COR-L47 (cell line): ENCODE results near the gene C11orf58.

Experiments
- DNase-seq: peaks from one replicate; lab custom pipeline; 2025; lab: John Stamatoyannopoulos, UW

The C11orf58 gene

DNA sequence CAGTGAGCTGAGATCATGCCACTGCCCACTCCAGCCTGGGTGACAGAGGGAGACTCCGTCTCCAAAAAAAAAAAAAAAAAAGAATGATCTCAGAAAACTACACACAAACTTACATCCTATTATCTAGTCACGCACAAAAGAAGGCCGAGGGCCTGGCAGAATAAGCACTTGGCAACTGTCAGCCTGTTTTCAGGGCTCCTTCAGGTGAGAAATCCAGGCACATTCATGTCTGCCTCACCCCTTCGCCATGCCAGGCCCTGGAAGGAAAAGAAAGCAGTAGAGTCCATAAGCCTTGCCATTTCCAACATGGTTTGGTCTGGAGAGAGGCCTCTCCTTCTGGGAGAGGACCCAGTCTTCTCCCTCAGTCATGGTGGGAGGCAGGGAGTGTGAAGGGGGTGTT, 30.9 kb downstream of the C11orf58 start:
- no peak for DNase-seq

DNA sequence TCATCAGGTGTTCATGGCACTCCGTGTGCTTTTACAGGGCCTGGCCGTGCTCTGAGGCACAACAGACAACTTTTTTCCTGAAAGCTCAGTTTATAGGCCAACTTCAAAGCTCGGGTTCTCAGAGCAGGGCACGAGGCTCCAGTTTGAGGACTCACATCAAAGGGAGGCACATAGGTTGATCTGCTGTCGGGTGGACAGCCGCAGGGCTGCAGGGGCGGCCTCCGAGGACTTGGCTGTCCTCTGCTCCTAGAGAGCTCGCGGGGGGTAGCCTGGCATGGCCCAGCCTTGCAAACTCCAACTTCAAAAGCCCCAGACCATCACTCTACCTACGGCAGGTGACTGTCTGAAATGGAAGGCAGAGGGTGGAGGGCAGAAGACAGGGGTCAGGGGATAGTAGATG, 31.6 kb downstream of the C11orf58 start:
- DNase-seq = no peak

DNA sequence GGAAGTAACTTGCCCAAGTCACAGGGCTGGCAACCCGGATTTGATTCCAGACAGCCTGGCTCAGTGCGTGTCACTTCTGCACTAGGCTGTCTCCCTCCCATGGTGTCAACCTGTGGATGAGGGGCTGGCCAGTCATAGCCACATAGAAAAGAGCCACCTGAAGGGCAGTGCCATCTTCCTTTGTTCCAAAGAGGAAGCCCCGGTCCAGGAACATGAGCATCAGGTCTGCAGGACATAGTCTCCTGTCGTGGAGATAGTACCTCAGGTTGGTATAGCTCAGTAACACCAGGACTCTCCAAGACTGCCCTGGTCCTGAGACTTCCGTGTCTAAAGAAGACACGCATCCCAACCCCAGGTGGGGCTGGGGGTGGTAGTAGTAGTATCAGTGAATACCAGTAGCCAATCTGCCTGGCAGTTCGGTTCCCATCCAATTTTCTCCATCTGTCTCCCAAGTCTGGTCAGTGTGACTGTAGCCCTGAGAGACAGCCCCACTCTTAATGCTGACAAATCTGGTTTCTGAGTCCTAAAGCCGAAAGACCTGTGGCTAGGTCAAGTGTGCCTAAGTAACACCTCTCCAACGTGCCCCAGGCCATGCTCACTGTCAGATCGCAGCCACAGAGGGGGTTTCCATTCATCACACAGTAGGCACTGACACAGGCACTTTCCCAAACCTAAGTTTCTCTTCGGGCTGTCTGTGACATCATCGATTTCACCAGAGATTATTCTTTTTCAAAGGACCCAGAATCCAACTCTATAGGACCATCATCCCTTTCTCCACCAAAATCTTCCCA, 33.1 kb downstream of the C11orf58 start:
- no peak for DNase-seq

DNA sequence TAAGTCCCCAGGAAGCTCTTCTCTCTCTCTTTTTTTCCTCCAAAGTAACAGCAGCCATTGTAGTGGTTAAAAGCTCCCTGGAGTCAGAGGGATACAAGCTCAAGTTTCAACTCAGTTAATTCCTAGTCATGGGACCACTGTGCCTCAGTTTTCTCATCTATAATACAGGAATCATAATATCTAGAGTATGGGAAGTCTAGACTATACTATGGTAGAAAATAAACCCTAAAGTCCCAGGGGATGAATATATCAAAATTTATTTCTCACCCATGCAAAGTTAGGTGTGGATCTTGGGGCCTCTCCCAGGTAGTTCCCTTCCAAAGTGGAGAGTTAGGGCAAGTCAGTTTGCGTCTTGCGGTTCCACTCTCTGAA, 33.7 kb downstream of the C11orf58 start:
- no peak for DNase-seq

DNA sequence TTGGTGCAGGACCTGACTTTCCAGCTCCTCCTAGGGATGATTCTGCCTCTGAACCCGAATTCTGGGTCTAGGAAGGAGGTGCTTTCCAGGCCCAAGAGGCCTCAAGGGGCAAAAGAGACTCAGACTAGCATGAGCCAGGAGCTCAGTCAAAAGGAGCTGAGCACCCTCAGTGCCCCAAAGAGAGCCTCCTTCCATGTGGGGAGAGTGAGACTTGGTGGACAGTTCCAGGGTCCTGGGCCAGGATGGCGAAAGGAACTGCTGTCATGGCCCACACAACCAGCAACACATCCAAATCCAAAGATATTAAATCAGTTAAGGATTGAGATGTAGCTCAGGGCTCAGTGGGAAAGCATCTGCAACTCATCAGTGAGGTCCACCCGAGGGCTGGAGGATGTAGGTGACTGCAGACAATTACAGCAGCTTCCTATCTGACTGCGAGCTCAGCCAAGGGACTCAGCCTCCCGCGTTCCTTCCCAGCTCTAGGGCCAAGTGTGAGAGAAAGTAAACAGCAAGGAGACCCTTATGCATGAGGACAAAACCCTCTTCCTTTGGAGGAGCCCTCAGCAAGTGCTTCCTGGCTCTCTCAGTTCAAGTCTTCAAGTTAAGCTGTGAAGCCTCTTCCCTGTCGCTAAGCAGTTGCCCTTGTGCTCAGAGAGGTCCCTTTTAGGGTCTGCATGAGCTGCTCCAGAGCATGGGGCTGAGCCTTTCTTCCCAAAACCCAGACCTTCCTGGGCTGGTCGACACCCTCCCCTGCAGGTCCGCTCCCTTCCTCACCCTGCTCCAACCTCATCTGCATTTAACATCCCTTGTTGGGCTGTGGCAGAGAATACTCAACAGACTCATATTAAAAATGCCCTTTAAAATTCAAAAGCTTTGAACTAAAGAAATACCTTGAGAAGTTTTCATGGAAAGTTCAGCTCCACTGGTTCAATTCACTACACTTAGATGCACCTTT, 35.8 kb downstream of the C11orf58 start:
- no peak for DNase-seq

DNA sequence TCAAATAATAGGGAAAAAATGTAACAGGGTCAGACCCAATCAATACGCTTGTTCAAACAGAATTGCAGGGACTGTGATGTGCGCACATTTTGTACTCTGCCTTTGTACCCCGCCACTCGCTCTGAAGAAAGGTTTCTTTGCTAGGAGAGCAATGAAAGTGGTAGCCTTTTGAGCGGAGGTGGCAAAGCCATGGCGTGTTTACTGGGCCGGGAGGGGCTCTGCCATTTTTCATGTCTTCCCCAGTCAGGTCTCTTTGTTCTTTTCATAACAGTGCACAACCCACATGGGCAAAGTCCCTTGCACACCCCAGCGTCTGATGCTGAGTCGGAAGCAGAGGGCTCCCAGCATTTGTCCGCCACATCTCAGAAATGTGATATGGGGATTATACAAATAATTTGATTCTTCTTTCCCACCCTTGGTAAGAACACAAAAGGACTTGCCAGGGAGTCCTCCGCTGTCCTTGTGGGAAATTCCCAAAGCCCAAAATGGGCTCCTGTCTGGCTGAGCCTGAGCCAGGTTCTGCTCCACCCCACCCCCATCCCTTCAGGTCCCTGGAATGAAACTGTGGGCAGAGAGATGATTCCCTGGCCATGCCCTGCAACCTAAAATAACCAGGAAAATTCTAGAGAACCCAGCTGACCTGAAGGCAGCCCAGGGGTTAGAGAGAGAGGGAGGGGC, 36.6 kb downstream of the C11orf58 start:
- no peak for DNase-seq

DNA sequence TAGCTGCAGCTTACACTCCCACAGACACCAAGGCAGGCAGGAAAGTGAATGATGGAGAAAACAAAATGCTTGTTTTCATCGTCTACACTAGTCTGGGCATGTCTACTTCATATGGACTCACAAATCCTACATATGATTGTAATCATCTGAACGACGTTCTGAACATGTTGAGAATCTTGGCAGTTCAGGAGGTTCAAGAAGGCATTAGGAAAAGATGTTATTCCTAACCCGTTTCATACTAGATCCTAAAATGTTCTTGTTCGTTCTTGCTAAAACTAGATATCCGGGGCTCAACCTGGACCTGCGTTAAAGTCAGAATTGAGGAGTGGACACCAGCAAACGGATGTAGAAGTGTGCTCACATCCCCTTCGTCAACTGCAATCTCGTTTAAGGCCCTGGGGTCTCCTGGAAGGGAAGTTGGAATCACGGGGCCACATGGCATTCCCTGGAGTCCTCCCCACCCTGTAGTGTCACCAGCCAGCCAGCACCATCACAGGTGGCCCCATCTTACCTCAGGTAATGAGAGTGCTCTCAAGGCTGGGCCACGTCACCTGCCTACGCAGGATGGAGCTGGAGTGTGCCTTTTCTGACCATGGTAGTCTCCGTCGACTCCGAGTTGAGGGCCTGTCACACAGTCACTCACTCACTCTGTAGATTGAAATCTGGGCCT, 37.3 kb downstream of the C11orf58 start:
- DNase-seq = no peak

DNA sequence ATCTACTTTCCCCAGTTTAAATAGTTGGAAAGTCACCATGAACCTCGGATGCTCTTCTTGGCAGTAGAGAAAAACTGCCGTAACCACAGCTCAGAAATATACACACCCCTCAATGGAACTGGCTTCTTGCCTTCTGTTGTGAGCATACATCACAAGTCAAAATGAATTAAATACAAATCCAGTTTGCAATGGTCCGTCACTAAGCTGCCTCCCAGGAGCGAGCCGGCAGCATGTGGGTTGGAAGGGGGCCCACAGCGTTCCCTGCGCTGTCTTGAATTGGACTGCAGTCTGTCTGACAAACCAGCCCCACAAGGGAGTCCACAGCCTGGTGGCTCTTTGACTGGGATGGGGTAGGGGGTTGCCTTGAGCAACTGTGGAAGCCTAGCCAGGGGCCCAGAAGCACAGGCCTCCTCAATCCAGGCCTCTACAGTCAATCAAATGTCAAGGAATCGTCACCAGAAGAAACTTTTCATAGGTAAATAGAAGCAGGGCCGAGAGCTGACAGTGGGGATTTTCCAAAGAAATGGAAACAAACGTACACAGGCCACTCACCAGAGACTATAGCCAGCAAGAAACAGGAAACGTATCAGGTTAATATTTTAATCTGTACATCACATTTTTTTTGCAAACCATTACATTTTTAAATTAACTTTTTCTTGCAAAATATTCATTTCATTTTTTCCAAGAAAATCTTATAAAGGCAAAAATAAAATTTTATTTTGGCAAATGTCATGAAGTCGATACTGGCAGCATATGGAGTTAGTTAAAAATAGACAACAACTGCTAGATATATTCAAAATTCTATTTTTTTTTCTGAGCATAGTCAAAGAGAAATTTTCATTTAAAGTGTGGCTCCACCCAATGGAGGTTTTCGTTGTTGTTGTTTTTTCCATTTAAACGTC, 38.5 kb downstream of the C11orf58 start:
- DNase-seq = no peak

DNA sequence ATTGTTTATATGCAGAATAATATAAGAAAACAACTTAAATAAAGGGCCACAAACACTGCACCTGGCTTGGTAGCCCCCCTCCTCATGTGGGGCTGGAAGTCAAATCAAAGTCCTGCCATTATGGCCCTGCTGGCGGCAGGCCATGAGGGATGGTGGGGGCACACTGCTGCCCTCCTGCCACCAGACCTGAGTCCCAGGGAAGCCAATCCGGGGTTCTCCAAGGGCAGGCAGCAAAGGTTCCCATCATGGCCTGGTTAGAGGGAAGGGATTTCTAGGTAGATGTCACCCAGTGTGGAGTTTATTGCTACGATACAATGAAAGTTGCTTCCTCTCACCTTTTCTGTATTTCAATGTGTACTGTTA, 39.1 kb downstream of the C11orf58 start:
- no peak for DNase-seq

DNA sequence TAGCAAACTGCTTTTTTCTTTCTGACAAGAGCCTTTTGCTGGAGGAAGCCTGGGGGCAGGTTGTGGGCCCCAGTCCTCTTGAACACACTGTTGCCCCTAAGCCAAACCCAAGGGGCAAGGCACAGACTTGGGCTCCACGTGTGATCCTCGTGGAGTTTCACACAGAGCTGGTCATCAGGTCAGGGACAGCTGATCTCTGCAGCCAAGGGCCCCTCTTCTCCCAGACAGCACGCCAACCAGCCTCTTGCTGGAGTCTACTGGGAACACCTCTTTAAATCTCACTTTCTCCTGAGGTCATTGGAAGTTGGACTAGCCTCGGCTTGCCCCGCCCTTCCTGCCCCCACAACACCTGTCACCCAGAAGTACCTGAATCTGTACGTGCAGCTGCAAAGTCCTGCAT, 39.8 kb downstream of the C11orf58 start:
- DNase-seq = no peak

DNA sequence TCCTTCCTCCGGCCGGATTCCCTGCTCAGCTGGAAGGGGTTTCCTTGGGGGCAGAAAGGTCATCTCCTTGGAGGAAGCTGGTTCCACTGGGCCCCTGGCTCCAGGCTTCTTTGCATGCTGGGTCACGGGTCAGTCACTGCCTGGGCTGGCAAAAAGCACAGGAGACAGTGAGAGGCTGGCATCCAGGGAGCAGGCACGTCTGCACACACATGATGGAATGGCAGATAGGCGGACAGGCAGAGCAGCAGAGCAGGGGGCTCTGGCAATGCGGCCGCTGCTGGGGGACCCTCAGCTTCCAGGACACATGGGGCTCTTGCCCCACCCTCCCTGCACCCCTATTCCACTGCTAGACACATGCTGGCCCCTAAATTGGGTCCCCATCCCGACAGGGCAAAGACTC, 40.4 kb downstream of the C11orf58 start:
- DNase-seq = no peak

DNA sequence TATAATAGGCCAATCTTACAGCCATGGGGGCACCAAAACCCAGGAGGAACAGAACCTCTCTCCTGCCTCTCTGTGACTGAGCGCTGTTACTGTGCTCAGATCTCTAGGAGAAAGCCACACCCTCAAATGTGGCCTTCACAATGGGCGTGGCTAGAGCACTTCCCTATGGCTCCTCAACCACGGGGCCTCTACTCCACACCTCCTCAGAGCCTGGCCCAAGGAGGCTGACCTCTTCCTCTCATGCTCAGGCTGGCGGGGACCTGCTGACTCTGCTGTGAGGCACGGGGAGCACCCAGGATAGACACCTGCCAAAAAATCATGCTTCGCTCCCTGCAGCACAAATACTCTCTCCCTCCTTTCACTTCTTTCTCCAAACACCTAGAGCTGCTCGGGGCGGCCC, 41.0 kb downstream of the C11orf58 start:
- DNase-seq = no peak

DNA sequence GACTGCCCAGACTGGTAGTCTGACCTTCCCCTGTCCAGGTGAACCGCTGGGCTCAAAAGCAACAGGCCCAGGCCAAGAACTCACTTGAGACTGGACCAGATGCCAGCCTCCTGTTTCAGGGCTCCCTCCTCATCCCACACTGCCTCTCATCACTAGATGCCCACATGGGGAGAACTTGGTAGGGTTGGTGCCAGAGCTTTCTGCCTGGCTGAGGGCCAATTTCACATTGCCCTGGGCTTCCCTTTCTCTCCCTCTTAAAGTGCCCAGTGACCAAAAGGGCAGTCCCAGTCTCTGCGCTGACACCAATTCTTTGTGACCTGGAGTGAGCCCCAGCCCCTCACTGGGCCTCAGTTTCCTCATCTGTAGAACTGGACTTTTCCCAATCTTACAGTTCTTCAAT, 41.7 kb downstream of the C11orf58 start:
- DNase-seq = no peak

DNA sequence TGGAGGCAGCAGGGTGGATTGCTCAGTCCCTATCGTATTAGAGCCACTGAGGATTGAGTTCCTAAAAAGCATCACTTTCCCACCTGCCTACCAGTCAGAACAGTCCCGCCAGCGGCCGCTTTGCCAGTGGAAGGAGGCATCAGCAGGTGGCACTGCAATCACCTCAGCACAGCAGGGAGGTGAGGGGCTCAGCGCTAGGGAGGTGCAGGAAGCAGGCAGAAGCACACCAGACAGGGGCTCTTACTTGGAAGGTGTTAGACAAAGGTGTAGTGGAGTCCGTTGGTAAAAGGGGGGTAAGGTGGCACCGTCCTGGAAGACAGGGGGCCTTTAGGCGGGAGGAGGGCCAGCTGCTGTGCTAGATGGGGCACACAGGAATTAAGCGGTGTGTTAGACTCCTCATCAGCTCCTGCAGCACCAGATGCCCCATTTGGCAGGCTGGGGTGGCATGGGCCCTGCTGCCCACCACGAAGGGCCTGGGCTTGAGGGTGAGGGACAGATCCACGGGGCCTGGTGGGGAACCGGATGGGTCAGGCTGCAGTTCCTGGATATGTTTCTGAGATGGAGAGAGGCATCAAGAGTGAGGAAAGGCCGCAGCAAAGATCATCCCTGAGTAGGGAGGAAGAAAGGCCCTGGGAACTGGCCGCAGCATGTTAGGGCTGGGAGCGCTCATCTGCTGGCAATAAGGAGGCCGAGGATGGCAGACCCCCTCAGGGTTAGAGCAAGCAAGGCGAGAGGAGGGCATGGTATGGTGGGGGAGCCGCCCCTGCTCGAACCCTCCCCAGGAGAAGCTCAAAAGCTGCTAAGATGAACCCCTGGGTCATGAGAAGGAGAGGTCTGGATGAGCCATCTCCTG, 42.5 kb downstream of the C11orf58 start:
- DNase-seq = no peak

DNA sequence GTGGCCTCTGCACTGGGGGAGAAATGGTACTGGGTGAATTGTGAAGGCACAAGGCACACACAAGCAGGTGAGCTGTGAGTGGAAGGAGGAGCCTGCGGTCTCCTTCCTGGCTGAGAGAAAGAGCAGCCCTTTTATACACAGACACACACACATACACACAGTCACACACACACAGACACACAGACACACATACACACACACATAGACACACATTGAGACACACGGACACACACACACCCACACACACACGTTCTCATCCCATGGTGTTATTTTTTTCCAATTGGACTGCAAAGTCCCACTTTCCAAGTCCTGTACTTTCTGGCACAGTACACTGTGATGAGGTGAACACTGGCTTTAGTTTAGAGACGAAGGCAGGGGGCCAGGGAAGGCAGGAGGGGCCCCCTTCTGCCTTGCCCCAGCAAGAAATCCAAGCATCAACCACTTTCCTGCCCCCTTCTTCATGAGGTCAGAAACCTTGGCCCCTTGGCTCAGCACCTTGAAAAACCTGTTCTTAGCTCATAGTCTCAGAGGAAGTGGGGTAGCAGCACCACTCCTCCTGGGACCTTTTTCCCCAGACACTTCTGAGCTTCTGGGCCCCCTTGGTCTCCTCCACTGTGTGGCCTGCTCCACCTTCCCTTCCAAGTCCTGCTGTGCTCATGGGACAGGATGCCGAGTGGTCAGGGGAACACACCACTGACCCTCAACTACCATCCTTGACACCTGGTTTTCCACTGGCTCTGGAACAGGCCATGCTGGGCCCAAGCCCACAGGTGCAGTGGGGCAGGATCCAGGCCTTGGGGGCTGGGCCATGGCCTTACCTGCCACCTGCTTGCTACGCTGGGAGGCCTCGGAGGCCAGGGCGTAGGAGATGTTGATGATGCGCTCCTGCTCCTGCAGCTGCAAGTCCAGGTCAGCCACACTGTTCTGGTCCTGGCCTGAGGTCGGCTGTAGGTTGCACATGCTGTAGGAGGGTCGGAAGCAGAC, 43.8 kb downstream of the C11orf58 start:
- no peak for DNase-seq

DNA sequence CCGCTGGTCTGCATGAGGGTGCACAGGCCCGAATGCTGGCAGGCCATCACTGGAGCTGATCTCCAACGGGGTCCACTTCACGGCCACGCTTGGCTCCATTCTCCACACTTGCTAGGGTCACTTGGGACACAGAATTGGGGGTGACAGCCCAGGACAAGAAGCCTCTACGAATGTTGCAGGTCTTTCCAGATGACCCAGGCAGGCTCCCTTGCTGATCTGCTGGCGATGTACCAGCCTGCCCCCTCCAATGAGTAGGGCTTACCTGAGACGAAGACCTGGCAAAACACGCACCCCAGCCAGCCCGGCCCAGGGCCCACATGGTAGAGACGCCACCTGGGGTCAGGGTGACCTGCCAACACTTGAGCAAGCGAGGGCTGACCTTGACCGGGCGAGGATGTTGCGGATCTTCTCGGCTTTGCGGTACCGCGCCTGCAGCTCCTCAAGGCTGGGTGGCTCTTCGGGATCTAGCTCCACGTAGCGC, 44.9 kb downstream of the C11orf58 start:
- no peak for DNase-seq

DNA sequence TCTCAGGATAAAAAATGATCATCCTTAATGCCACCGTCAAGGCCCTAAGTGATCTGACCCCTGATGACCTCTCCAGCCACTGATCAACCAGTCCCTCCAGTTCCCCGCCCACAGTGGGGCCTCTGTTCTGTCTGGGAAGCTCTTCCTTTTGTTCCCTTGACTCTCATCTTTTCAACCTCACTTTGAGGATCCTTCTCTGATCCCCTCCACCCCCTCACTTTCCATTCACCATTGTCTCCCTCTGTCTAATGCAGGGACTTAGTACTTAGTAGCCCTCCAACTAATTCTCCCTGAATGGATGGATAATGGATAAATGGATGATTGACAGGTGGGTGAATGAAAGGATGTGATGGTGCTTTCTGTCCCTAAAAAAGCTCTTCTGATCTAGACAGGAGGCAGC, 45.6 kb downstream of the C11orf58 start:
- no peak for DNase-seq

DNA sequence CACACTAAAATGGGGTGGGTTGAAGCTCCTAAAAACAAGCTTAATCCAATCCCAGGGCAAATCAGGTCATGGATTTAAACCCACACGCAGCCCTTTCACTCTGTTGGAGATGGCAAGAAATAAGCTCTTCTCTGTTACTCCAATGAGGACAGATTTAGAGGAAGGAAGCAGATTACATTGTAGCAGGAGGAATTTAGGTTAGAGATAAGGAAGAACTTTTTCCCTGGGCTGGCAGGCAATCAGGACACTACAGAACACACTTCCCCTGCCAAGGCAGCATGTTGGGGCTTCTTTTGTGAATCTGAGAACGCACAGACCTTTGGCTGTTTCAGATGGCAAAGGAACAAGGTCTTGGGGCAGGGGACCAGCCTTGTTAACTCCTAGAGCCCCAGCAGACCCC, 46.2 kb downstream of the C11orf58 start:
- DNase-seq = no peak
